ENCODE measurements around the gene UNC5B.

UNC5B gene

DNA sequence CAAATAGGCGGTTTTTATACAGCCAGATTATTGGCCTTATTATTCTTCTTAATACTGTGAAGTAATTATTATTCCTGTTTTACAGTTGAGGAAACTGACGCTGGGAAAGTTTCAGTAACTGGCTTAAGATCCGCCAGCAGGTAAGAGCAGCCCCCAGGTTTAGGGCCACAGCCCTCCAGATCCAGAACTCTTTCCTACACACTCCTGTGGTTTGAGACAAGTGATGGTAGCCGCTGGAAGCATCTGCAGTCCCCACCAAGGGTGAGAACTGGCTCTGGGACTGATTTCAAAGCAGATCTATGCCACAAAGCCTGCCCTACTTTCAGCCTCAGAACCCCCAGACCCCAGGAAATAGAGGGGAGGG, 3.0 kb upstream of the UNC5B start:
- DNase-seq (ENCODE audit: extremely low read depth, insufficient read length) = no peak
- H3K27me3 ChIP-seq (replicated peaks; ENCODE audit: control insufficient read depth, insufficient read depth, low read length) = peaks cover 6% of the 10 kb centered on the region
- no peak overlapping the region for H3K4me3 ChIP-seq (replicated peaks; ENCODE audit: low read depth, low read length)
- TF ChIP-seq, protein P1, sequence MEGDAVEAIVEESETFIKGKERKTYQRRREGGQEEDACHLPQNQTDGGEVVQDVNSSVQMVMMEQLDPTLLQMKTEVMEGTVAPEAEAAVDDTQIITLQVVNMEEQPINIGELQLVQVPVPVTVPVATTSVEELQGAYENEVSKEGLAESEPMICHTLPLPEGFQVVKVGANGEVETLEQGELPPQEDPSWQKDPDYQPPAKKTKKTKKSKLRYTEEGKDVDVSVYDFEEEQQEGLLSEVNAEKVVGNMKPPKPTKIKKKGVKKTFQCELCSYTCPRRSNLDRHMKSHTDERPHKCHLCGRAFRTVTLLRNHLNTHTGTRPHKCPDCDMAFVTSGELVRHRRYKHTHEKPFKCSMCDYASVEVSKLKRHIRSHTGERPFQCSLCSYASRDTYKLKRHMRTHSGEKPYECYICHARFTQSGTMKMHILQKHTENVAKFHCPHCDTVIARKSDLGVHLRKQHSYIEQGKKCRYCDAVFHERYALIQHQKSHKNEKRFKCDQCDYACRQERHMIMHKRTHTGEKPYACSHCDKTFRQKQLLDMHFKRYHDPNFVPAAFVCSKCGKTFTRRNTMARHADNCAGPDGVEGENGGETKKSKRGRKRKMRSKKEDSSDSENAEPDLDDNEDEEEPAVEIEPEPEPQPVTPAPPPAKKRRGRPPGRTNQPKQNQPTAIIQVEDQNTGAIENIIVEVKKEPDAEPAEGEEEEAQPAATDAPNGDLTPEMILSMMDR (IDR thresholded peaks at IDR 0.05; ENCODE audit: insufficient read depth, low read length, poor library complexity, severe bottlenecking) = no peak
- no peaks in the 10 kb centered on the region for H3K36me3 ChIP-seq (ENCODE audit: control insufficient read depth, insufficient read depth, low read length)

DNA sequence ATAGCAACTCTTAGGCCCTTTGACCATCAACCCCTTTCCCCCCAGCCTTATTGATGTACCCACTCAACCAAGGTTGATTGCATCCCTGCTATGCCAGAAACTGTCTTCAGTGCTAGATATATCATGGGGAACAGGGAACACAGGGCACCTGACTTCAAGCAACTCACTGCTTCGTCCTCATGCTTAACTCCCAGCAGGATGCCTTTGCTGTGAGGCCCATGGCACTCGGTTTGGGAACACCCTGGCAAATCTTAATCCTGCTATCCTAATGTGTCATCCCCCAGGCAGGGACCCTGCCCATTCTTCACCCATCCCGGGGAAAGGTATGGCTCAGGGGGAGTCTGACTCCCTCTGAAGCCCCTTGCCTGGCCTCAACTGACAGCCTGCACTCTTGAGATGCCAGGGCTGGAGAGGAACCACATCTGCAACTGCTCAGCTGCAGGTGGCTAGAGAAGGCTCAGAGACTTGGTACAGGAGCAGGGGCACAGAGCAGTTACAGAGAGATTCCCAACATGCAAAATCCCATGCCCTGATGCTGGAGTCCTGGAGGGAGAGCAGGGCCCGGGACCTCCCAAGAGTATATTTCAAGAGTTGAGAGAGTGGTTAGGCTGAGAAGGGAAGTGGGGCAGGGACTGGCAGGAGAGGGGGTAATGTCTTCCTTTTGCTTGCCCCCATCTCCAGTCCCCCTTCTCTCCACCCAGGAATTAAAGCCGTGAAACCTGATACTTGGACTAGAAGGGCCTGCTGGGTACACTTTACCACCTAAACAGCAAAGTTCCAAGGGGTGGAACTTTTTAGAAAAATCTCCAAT, 2.4 kb upstream of the UNC5B start:
- no peak overlapping the region for H3K4me3 ChIP-seq (replicated peaks; ENCODE audit: low read depth, low read length)
- no peaks in the 10 kb centered on the region for H3K36me3 ChIP-seq (ENCODE audit: control insufficient read depth, insufficient read depth, low read length)
- TF ChIP-seq, protein P1 (IDR thresholded peaks at IDR 0.05; ENCODE audit: insufficient read depth, low read length, poor library complexity, severe bottlenecking) = no peak
- H3K27me3 ChIP-seq (replicated peaks; ENCODE audit: control insufficient read depth, insufficient read depth, low read length) = peaks cover 7% of the 10 kb centered on the region
- DNase-seq (ENCODE audit: extremely low read depth, insufficient read length) = no peak

DNA sequence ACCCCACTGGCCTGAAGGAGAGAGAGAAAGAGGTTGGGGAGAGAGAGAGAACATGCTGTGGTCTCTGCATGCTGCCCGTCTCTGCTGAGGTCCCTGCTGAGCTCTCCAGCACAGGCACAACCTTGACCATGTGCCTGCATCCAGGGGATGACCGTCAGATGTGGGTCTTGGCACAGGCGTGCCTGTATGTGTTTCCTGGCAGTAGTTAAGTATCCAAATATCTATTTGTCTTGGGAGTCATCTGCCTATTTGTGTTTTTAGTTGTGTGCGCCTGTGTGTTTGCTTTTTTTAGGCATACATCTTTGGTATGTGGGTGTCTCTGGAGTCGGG, 1.9 kb upstream of the UNC5B start:
- DNase-seq (ENCODE audit: extremely low read depth, insufficient read length) = no peak
- TF ChIP-seq, protein P1 (IDR thresholded peaks at IDR 0.05; ENCODE audit: insufficient read depth, low read length, poor library complexity, severe bottlenecking) = no peak
- H3K36me3 ChIP-seq (ENCODE audit: control insufficient read depth, insufficient read depth, low read length) = no peaks in the 10 kb centered on the region
- H3K27me3 ChIP-seq (replicated peaks; ENCODE audit: control insufficient read depth, insufficient read depth, low read length) = peaks cover 8% of the 10 kb centered on the region
- H3K4me3 ChIP-seq (replicated peaks; ENCODE audit: low read depth, low read length) = no peak overlapping the region

DNA sequence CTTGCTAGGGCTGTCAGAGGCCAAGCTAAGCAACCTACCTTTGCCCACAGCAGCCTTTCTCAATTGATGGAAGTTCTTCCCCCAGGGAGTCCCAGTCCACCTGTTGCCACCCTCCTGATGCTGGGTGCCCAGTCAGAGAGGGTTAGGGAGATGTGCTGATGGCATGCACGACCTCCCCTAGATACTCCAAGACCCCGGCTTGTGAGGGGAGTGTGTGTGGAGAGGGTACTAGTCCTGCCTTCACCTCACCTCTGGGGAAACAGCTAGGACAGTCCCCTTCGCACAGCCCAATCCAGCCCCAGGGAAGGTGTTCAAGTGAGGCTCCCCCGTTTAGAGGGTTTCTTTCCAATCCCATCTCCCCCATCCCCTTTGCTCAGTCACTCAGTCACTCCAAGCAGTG, 1.3 kb upstream of the UNC5B start:
- peaks cover 8% of the 10 kb centered on the region for H3K27me3 ChIP-seq (replicated peaks; ENCODE audit: control insufficient read depth, insufficient read depth, low read length)
- no peak overlapping the region for H3K4me3 ChIP-seq (replicated peaks; ENCODE audit: low read depth, low read length)
- H3K36me3 ChIP-seq (ENCODE audit: control insufficient read depth, insufficient read depth, low read length) = no peaks in the 10 kb centered on the region
- TF ChIP-seq, protein P1 (IDR thresholded peaks at IDR 0.05; ENCODE audit: insufficient read depth, low read length, poor library complexity, severe bottlenecking) = no peak
- no peak for DNase-seq (ENCODE audit: extremely low read depth, insufficient read length)

DNA sequence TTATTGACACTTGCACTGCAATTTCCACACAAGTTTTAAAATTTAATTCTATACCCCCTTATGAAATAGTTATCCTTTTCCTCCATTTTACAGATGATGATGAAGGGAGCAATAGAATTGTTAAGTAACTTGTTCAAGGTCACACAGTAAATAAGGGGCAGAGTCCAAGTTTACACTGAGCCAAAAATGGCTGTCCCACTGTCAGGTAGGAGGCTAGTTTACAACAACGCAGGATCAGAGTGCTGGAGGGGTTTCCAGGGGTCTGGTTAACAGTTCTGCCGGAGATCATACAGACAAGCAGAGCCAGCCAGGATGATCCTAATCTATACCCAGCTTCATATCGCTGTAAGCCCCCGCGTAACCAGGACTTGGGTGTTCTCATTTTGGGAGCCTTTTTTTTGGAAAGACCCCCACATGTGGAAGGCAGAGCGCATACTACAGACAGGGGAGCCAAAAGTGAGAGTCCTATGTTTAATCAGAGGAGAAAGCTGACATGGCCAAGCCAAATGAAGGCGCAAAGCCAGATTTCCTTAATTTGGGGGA, 524 bp upstream of the UNC5B start:
- Histone ChIP-seq H3K27me3 (replicated peaks; ENCODE audit: control insufficient read depth, insufficient read depth, low read length) (peaks cover 8% of the 10 kb centered on the region), H3K36me3 (ENCODE audit: control insufficient read depth, insufficient read depth, low read length) (no peaks in the 10 kb centered on the region), H3K4me3 (replicated peaks; ENCODE audit: low read depth, low read length) (no peak overlapping the region)
- TF ChIP-seq, protein P1 (IDR thresholded peaks at IDR 0.05; ENCODE audit: insufficient read depth, low read length, poor library complexity, severe bottlenecking) = no peak
- no peak for DNase-seq (ENCODE audit: extremely low read depth, insufficient read length)

Data from GM06990 (cell line).